Ecto neural progenitor cell (in vitro differentiated cells): ENCODE results near the gene CYTH3.

Experiments used
- DNase-seq: peaks from one replicate; pipeline ENCODE4 v3.0.0-alpha.2; 2018; ENCODE audit warnings: low spot score

CYTH3 gene

DNA sequence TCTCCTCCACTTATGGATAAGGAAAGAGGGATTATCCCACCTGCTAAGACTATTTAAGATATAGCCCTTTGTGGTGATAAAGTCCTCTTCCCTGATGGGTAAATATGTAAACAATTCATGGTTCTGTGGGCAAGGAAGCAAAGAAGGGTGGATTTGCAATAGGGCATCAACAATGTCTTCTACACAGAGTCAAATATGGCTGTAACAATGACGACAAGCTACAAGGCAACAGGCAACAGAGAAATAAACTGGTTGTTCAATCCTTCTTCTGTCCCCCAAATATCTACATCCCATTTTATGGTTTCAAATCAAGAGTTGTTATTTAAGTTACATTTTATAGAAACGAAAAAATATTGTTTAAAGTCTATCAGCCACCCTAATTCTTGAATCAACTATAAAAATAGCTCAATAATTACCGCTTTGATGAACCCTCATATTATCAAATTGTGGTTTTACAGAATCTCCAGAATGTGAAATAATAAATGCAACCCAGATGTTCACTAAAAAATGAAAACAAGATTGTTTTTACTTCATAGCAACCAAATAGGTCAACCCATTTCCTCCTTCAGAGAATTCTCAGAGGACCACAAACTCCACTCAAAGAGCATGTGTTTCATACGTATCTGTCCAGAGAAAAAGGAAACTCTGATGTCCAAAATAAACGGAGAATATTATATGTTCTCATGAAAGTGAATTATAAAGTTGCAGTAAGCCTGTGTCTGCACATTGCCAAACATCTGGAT is 13.8 kb downstream of the CYTH3 start:
- DNase-seq = no peak

DNA sequence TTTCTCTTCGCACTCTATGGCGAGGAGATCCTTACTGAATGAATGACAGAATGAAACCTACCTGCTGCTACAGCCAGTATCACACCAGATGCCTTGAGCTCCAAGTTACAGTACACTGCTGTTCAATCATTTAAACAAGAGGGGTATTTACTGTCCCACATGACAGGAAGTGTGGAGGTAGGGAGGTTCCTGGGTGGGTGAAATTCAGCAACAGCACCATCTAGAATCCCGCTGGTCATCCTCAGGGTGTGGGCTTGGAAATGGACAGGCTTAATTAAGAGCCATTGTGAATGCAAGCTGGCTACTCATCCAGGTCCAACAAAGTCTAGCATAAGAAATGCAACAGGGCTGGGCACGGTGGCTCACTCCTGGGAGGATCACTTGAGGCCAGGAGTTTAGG is 14.7 kb downstream of the CYTH3 start:
- no peak for DNase-seq

DNA sequence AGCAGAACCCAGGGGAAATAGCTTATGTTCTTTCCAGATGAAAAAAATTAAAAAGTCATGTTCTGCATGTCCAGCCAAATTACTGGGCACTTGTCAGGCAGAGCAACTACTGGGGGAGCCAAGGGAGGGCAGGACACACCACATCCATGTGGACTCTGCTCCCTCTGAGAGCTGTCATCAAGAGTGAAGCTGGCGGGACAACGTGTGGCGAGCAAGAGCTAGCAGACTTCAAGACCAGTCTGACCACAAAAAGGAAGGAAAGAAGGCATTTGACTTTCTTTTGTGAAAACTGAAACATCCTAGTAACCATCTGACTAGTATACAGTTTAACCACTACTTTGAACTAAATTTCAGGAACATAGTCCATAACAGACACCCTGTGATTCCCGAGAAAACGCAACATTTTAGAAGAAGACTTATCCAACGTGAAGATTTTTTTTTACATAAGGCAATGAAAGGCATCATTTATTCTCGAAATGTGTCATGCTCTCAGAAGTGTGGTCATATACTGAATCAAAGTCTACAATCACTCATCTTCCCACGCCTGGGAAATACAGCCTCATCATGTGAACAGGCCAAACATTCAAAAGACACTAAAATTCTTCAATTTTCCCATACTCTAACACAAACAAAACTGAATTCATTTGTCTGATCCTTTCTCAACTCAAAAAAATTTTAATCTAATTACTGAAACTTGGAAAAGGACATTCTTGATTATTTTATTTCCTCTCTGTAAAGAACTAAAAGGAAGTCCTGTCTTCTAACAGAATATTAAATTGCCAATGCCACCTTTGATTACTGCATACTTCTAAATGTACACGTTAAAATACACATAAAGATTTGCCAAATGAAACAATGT is 15.5 kb downstream of the CYTH3 start:
- no peak for DNase-seq

DNA sequence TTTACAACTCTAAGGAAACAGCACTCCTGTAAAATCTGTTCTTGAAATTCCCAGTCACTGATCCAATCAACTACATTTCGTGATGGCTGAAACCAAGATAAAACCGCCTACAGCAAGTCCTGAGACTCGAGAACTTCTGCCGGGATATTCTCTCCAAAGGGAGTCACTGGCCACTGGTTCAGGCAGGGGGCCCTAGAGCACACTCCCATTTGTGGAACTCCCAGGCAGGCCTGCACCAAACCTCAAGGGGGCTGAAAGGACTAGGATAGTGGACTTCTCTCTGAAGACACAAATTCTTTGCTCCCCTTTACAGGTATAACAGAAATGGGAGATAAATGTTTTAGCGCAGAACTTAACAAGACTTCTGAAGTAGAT is 16.3 kb downstream of the CYTH3 start:
- DNase-seq = no peak

DNA sequence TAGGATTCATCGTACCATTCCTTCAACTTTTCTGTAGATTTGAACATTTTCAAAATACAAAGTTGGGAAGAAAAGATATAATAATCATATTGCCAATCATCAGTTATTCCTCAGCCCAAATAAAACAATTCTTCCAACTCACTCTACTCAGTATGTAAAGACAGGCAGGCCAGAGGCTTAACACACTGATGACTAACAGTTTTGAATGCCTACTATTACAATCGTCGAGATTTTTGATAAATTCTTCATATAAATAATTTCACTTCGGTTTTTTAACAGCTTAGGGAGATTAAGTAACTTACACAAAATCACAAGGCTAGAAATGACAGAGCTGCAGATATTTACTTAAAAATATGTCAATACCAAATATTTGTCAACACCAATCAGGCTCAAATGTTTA is 17.6 kb downstream of the CYTH3 start:
- DNase-seq = no peak

DNA sequence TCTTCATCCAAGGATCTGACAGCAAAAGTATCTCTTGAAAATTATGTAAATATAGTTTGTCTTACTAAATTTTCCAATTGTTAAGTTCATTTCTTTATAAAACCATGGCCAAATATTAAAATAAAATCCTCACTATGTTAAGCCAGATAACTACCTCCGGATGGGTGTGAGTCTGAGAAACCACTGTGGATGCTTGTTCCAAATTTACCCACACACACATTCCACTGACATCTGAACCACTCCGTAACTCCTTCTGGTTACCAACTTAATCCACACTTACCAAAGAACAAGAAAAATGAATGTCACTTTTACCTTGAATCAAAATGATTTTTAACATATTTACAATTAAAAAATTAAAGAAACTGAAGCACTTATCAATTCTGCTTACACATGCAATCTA is 19.7 kb downstream of the CYTH3 start:
- DNase-seq = no peak

DNA sequence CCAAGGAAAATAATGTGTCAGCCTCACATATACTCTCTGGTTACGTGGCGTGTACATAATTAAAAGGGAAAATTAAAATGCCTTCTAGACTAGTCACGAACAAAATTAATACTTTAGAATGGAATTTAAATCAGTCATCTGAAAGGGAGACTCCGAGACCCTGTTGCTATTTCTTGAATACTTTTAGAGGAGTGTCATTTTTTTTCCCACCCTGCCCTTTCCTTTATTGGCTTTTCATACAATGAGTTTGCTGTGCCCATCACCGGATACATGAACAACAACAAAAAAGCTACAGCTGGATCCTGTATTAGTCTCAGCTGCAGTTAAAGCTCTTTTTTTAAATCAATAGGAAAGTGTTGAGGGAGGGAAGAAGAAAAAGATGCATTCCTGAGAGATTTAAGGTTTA is 20.1 kb downstream of the CYTH3 start:
- no peak for DNase-seq

DNA sequence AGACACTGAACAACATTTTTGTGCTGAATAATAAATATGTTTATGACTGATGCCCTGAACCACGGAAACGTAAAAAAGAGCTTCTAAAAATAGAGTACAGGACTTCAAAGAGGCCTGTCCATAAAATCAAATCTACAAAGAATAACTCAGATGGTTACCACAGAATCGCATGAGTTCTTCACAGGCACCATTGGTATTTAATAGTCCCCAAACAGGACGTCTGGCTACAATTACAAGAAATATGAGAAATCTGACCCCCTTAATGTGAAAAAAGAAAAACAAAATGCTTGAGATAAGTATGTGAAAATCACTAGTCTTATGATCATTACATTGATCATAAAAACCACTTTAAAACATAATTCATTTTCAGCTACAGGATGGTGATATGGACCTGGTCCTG is 20.8 kb downstream of the CYTH3 start:
- no peak for DNase-seq

DNA sequence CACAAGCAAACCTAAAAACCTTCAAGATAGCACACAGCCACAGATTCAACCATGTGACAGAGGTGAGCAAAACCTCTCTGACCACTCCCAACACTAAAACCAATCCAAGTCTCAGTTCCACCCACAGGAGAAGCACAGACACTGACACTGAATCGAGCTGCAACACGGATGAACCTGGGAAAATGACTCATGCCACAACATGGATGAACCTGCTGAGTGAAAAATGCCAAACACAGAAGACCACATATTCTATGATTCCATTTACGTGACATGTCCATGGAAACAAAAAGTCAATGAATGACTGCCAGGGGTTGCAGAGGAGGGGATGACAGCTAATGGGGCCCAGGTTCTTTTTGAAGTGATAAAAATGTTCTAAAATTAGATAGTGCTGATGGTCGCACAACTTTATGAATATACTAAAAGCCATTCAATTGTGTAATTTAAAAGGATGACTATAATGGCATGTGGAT is 22.0 kb downstream of the CYTH3 start:
- DNase-seq = no peak

DNA sequence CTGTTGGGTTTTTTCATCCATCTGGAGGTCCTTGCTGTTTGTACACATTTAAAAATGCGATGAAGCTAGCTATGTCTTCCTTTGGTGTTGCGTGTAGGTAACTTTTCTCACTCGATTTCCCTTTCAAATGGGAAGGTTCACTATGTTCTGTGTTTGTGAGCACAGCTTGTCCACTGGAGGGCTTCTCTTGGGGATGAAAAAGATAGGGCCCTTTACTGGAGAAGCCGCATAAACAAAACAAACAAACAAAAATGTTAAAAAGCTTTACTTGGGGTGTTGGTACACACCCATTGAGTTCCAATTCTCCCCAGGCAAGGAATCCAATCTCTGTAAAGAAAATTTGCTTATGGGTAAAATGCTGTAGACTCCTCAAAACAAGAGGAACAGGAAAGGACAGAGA is 23.4 kb downstream of the CYTH3 start:
- DNase-seq = no peak

DNA sequence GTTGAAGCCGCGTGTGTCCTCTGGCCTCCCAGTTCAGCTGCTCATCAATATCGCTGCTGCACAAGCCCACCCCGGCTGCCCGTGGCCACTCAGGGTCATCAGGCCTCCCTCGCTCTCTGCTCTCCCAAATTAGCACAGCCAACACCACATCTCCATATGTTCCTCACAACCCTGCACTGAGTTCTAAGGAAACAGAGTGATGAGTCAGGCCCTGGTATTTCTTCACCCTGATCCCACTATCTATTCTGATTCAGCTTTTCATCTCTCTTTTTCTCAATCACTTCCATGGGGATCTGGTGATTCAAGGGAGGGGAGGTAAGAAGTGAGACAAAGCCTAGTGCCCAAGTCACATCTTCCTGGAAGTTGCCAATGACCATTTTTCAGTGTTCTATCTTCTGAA is 23.8 kb downstream of the CYTH3 start:
- no peak for DNase-seq

DNA sequence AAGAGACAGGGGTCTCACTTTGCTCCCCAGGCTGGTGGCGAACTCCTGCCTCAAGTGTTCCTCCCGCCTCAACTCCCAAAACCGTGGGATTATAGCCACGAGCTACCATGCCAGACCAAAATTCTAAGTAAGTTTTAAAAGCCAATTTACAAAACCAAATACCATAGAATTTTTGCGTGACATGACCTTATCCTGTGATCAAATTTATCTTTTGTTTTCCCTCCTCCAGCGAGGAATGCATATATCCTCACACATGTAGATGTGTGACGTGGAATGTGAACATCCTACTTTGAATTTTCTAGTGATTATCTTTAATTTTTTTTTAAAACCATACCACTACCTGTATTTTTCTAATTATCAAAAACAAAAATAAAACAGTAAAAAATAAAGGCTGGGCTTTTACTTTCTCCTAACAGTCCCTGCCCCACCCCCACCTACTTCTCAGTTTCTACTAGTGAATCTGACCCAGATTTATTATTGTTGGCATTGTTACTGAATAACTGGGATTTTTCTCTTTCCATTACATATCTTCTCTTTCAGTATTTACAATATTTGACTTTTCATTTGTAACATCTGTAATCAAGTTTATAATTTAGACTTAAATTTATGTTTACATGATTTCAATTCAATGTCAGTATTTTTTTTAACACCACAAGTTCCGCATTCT is 26.0 kb downstream of the CYTH3 start:
- no peak for DNase-seq

DNA sequence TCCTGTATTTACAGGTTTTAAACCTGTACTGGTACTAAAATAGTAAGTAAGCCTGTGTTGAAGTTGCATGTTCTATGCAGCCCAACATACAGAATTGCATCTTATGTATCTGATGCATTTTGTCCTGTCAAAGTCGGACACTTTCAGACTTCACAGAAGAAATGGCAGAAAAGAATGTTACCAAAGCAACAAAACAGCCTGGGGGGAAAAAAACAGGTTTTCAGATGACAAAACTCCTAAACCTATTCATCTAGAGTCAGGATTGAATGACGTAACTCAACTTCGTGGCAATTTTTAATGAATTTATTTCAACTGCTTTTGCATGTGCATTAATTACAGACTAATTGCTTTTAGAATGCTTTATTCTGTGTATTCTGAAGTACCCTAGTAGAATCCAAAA is 28.4 kb downstream of the CYTH3 start:
- DNase-seq = no peak

DNA sequence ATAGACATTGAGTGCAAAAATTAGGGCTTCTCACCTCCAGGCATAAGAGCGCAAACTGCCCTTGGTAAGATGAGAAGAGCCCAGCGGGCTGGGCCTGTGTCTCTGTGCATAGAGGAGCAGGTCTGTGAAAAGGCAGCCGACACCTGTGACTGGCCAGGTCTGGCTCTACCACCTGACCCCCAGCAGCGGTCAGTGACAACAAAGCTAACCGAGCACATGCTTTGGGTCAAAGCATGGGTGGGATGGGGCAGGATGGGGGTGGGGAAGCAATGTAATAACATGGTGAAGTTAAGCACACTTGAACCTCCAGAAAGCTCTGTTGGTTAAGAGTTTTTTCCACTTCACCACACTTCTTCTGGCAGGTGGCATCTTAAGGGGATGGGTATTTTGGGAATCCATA is 29.3 kb downstream of the CYTH3 start:
- DNase-seq = no peak

DNA sequence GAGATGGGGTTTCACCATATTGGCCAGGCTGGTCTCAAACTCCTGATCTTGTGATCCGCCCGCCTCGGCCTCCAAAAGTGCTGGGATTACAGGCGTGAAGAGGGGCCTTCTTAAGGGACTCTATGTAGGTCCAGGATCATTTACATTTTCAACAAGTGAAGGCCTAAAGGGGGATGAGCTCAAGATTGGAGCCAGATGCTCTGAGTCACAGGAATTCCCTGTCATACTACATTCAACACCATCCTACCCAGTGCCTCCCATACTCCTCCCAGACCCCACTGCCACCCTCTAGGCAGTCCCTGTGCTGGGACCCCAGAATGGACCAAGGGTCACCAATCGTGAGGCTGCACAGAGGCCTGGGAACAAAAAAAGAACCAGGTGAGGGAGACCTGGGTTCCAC is 29.9 kb downstream of the CYTH3 start:
- DNase-seq = no peak

DNA sequence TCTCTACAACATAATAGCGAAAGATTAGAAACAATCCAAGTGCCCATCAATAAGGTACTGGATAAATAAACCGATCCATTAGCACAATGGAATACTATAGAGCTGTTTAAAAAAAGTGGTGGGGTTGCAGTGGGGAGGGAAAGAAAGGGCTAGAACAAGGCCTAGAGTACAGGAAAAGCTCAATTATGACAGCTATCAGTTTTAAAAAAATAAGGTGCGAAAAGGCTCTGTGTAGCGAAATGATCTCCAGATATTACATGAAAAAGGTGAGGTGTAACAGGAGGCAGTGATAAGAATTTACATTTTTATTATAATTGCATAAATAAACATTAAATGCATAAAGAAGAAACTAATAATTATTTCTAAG is 30.8 kb downstream of the CYTH3 start:
- DNase-seq = no peak

DNA sequence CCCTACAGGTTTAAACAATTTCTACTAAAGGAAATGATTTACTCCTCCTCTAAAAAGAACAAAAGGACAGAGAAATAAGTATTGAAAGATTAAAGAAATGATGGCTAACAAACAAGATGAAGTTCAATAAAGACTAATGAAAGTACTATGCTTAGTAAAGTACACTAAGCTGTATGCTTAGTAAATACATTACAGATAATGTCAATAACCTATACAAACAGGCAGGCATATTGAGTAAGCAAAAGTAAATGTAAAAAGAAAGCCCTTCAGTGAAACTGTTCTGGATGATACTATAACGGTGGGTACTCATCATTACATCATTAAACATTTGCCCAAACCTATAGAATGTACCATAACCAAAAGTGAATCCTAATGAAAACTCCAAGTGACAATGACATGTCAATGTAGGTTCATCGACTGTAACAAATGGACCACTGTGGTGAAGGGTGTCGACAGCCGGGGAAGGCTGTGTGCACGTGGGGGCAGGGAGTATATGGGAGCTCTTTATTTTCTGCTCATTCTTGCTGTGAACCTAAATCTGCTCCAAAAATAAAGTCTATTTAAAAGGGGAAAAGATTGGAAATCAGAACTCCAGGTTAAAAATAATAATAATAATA is 34.0 kb downstream of the CYTH3 start:
- DNase-seq = no peak

DNA sequence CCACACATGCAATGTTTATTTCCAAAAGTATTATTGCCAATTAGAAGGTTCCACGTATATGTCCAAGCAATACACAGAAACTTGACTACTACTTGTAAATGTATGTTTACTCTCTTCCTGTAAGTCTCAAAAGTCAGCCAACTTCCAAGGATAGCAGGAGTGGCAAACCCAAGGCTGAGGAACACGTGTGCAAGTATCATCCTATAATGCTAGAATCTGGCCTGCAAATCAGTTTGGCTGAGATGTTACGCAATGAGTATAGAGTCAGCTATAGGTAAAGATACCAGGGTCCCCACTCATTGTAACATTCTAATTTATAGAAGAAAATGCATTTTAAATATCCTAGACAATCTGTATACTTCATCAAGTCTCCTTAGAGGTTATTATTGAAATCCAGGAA is 34.7 kb downstream of the CYTH3 start:
- no peak for DNase-seq

DNA sequence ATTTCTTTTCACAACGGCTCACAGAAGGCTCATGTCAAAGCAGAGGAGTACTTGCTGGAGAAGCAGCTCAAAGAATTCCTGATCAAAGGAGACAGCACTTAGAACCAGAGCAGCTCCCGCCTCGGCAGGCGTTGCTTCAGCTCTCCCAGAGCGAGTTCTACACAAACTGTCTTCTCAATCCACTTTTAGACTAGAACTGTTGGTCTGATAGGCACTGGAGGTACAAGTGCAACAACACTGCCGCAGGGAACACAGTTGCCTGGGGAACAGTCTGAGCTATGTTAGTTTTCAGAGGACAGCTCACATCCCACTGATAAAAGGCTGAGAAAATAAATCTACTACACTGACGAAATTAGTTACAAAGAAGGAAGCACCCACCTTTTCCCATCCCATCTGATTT is 35.4 kb downstream of the CYTH3 start:
- DNase-seq = no peak

DNA sequence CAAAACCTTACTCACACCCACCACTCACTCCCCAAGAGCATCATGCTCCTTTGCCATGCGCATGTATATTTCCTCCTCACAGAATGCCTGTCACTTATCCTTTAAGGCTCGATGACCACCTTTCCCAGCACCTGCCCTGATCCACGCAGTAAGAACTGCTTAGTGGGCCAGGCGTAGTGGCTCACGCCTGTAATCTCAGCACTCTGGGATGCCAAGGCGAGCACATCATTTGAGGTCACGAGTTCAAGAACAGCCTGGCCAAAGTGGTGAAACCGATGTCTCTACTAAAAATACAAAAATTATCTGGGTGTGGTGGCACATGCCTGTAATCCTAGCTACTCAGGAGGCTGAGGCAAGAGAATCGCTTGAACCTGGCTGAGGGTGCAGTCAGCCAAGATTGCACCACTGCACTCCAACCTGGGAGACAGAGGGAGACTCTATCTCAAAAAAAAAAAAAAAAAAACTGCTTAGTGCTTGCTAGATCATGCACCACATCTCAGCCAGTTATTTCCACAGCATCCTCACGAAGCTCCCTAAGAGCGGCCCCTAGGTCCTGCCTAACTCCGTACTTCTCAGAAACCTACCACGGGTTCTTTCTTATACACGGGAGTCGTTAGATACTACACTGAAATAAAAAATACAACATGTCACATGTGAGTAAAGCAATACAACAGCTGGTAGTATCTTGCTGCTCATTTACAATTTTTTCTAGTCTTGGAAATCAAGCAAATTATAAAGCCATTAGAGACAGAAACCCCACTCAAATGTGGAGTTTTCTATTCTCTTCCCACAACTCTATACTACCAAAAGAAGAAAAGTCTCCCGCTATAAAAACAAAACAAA is 37.2 kb downstream of the CYTH3 start:
- DNase-seq = no peak

DNA sequence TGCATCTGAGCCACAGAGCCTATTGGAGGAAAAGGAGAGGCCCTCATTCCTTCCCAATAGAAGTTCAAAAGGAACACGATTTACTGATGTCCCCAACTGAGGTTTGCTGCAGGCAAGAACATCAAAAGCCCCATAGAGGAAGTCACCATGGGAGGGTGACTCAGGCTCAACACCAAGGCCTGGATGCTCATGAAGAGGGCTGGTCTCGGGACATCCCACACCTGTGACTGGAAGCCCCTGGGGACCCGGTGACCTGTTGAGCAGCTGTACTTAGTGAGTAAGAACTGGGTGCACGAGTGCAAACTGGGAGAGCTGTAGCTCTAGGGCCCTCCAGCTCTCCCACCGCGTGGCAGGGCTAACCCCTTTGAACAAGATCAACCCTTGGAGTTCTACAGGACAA is 38.0 kb downstream of the CYTH3 start:
- DNase-seq = no peak

DNA sequence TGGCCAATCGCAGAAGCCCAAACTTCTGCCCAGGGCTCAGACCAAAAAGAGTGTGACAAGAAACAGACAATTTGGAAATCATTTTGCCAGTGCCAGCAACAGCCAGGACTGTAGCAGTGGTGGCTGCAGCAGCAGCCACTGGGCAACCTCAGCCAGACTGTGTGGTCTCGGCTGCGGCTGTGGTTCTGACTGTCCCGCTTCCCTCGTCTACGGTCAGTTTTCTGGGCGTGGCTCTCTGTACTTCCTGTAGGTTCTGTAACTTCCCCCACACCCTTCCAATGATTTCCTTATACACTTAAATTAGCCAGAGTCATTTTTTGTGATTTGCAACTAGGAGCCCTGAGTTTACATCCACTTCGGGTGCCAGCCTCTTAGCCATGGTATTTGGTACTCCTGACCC is 39.9 kb downstream of the CYTH3 start:
- DNase-seq = no peak
